CD14-positive monocyte (primary cell): Measurements from ENCODE around the gene TRABD. TPM values are rescaled to one million over a fixed set of nuclear protein-coding genes. Genes with fewer than 3 reads are reported as not detected.
A peak's percentile ranks its signal among the peaks of the same experiment; 100 is the strongest.
"Not testable (repeated sequence)": the region's sequence is repeated elsewhere in the genome, so short reads cannot be mapped to it uniquely, and the experiment has no call there.

Source experiments
- DNase-seq, 3 donors: peaks; one replicate each; pipeline ENCODE4 v3.0.0-alpha.2; 2011 to 2022
- H2AFZ ChIP-seq: 2 replicates; pipeline ENCODE4 v1.6.0; 2012; ENCODE audit warnings: mild to moderate bottlenecking, low read depth, low read length, inconsistent platforms; ENCODE audit not compliant: insufficient read depth, poor library complexity, severe bottlenecking
- H3K27ac ChIP-seq, 2 donors: 1 replicate in 1 of 2; 2 replicates in 1 of 2; pipeline ENCODE4 v1.5.1; 2012 to 2013; ENCODE audit warnings: low read length in 2 of 2, control low read depth in 1 of 2, inconsistent platforms in 1 of 2, low read depth in 1 of 2, mild to moderate bottlenecking in 1 of 2
- H3K27me3 ChIP-seq, 2 donors: one replicate each; pipeline versions ENCODE4 v1.6.0 to v1.6.1; 2011 to 2013; ENCODE audit warnings: low read length in 2 of 2; ENCODE audit not compliant: control insufficient read depth in 2 of 2, insufficient read depth in 2 of 2
- H3K36me3 ChIP-seq, 2 donors: replicated peaks in 1 of 2; 1 replicate in 1 of 2; 2 replicates in 1 of 2; pipeline versions ENCODE4 v1.5.1 to v1.6.1; 2012 to 2013; ENCODE audit warnings: low read length in 2 of 2, control low read depth in 1 of 2, inconsistent platforms in 1 of 2, mild to moderate bottlenecking in 1 of 2; ENCODE audit not compliant: insufficient read depth in 2 of 2, control insufficient read depth in 1 of 2
- H3K4me1 ChIP-seq, 2 donors: 1 replicate in 1 of 2; 2 replicates in 1 of 2; pipeline versions ENCODE4 v1.5.1 to v1.6.1; 2012 to 2013; ENCODE audit warnings: low read length in 2 of 2, control low read depth in 1 of 2, inconsistent platforms in 1 of 2, mild to moderate bottlenecking in 1 of 2, moderate library complexity in 1 of 2; ENCODE audit not compliant: insufficient read depth in 2 of 2, control insufficient read depth in 1 of 2
- H3K4me2 ChIP-seq: replicated peaks from 2 replicates; pipeline ENCODE3; 2012; ENCODE audit warnings: low read length, moderate library complexity, mild to moderate bottlenecking; ENCODE audit not compliant: poor library complexity, severe bottlenecking; ENCODE audit errors: extremely low read depth
- H3K4me3 ChIP-seq, 3 experiments: fragments of 200-600 bp in 1 of 3; sonication (generic) in 1 of 3; replicated peaks in 1 of 3; 1 replicate in 2 of 3; 2 replicates in 1 of 3; pipeline ENCODE4 v1.5.1; 2011 to 2013; ENCODE audit warnings: low read length in 3 of 3, mild to moderate bottlenecking in 3 of 3, control low read depth in 2 of 3, low read depth in 2 of 3, inconsistent platforms in 1 of 3, moderate library complexity in 1 of 3
- H3K79me2 ChIP-seq: 2 replicates; pipeline ENCODE4 v1.6.0; 2012; ENCODE audit warnings: mild to moderate bottlenecking, control low read depth, inconsistent platforms, low read length, moderate library complexity; ENCODE audit not compliant: insufficient read depth
- H3K9ac ChIP-seq: 2 replicates; pipeline ENCODE4 v1.6.0; 2017; ENCODE audit warnings: low read length, mild to moderate bottlenecking; ENCODE audit not compliant: insufficient read depth, poor library complexity, severe bottlenecking
- H3K9me3 ChIP-seq, 2 donors: replicated peaks in 1 of 2; 1 replicate in 1 of 2; 2 replicates in 1 of 2; pipeline versions ENCODE4 v1.5.1 to v1.6.1; 2012 to 2013; ENCODE audit warnings: low read length in 2 of 2, control low read depth in 1 of 2; ENCODE audit not compliant: control insufficient read depth in 1 of 2, insufficient read depth in 1 of 2
- H4K20me1 ChIP-seq: 2 replicates; pipeline ENCODE4 v1.6.0; 2012; ENCODE audit warnings: mild to moderate bottlenecking, low read length, control low read depth, moderate library complexity; ENCODE audit not compliant: insufficient read depth
- H3K27ac Mint-ChIP-seq, 7 donors: one replicate each; pipeline ENCODE4 v1.8.0; 2020; ENCODE audit warnings: mild to moderate bottlenecking in 7 of 7, mixed read lengths in 7 of 7, moderate library complexity in 6 of 7, inconsistent platforms in 2 of 7
- H3K27me3 Mint-ChIP-seq, 3 donors: one replicate each; pipeline ENCODE4 v1.8.0; 2021 to 2022; ENCODE audit warnings: low read depth in 3 of 3, mild to moderate bottlenecking in 3 of 3, mixed read lengths in 3 of 3, moderate library complexity in 3 of 3, inconsistent platforms in 1 of 3
- H3K36me3 Mint-ChIP-seq, 2 donors: one replicate each; pipeline ENCODE4 v1.8.0; 2020; ENCODE audit warnings: mixed read lengths in 2 of 2, inconsistent platforms in 1 of 2, mild to moderate bottlenecking in 1 of 2
- H3K4me1 Mint-ChIP-seq: one replicate; pipeline ENCODE4 v1.8.0; 2020; ENCODE audit warnings: mild to moderate bottlenecking, mixed read lengths
- H3K4me3 Mint-ChIP-seq, 2 donors: one replicate each; pipeline ENCODE4 v1.8.0; 2020; ENCODE audit warnings: mild to moderate bottlenecking in 2 of 2, mixed read lengths in 2 of 2, moderate library complexity in 1 of 2
- H3K9me3 Mint-ChIP-seq, 7 donors: one replicate each; pipeline ENCODE4 v1.8.0; 2020 to 2022; ENCODE audit warnings: mixed read lengths in 7 of 7, mild to moderate bottlenecking in 6 of 7, moderate library complexity in 6 of 7, inconsistent platforms in 2 of 7
- WGBS: methylation state at CpG from one replicate; pipeline ENCODE4 v1.1.5; 2013; ENCODE audit warnings: missing lambda C conversion rate; ENCODE audit not compliant: insufficient coverage; 5-methylcytosine and 5-hydroxymethylcytosine counted together
- intact Hi-C, 2 donors: fragments of 100-400 bp; cut with micrococcal nuclease; formaldehyde crosslinking; loops; one replicate each; pipeline versions ENCODE4 v1.15.0 to v1.15.1; 2023
- polyA minus RNA-seq: library from RNA; depleted of rRNA, polyadenylated mRNA; stranded (reverse); fragments of >200 nt; gene quantifications from 2 replicates; pipeline ENCODE4 v1.2.3, GENCODE V29; 2012
- polyA plus RNA-seq, 3 donors: library from polyadenylated mRNA; depleted of rRNA in 1 of 3; unstranded in 2 of 3; stranded (reverse) in 1 of 3; fragments of 300-500 nt in 2 of 3; fragments of >200 nt in 1 of 3; fragmentation: Illumina TruSeq in 2 of 3; gene quantifications; 1 replicate in 2 of 3; 2 replicates in 1 of 3; pipeline ENCODE4 v1.2.3, GENCODE V29; 2012 to 2021
- total RNA-seq, 12 experiments: library from RNA in 1 of 12; stranded (reverse) in 1 of 12; fragments of 120-200 nt in 1 of 12; gene quantifications; one replicate each; pipeline ENCODE4 v1.2.4 and lab custom pipeline; 2013 to 2026; ENCODE audit warnings: mixed read lengths in 6 of 12, inconsistent platforms in 1 of 12
- TF ChIP-seq, protein P1 (sequence below): fragments of 200-600 bp; IDR thresholded peaks from one replicate; pipeline ENCODE4 v1.8.0; 2022; ENCODE audit warnings: antibody characterized with exemption, mild to moderate bottlenecking

The TRABD gene, protein sequence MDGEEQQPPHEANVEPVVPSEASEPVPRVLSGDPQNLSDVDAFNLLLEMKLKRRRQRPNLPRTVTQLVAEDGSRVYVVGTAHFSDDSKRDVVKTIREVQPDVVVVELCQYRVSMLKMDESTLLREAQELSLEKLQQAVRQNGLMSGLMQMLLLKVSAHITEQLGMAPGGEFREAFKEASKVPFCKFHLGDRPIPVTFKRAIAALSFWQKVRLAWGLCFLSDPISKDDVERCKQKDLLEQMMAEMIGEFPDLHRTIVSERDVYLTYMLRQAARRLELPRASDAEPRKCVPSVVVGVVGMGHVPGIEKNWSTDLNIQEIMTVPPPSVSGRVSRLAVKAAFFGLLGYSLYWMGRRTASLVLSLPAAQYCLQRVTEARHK
- 45.6 TPM for total RNA-seq (2013)
- 100 to 1,000 TPM in 1 of 3 donors, 10 to 100 TPM in 2; 34.5 to 240 (median 39.3) TPM for polyA plus RNA-seq
- polyA minus RNA-seq, result 65.0 and 84.2 TPM in 2 replicates
- total RNA-seq (lab: John Stamatoyannopoulos, UW), result 14.1 to 108 (median 78.0) reads per million in 11 experiments

DNA sequence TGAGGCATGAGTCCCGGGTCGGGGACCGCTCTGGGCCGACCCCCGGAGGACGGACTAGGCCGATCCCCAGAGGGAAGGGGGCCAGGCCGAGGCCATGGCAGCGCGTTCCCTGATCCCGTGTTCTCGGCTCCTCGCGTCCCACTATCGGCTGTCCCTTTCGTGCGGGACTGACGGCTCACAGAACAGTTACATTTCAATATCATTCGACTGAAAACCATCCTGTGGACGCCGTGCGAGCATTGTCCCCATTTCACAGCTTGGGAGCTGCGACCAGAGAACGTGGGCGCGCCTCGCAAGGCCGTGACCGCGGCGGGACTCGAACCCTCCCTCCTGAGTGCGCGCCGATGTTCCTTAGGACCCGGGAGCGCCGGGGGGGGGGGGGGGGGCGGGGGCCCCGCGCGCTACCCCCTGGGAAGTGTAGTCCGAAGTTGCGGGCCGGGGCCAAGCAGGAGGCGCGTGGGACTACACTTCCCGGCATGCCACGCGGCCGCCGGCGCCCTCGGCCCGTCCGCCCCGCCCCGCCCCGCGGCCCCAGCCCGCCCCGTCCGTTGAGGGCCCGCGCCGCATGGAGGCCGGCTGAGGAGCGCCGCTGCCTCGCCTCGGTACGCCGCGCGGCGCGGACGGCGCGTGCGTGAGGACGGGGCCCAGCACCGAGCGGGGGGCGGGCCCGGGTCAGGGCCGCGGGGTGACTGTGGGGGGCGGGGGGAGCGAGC is at the start of gene TRABD:
TSS of gene TRABD (plus strand) at position 539 of the 713 bp plus-strand sequence. CDS start 7,148 bp downstream, outside the sequence.
- no peaks in the 10 kb centered on the region for H3K36me3 ChIP-seq
- Mint-ChIP-seq H3K9me3 (no peaks in the 10 kb centered on the region), H3K36me3 (peaks cover 8 to 9% of the 10 kb centered on the region in 2 donors), H3K4me1 (peaks cover 46% of the 10 kb centered on the region), H3K4me3 (peak within 1 kb of the TSS; percentile 95), H3K27me3 (peaks cover 1 to 5% (median 2%) of the 10 kb centered on the region in 3 donors), H3K27ac (peak within 1 kb of the TSS; percentile 82 to 96 (median 89))
- DNase-seq, result peak; percentile 82 to 87 (median 87)
- TF ChIP-seq, protein P1, sequence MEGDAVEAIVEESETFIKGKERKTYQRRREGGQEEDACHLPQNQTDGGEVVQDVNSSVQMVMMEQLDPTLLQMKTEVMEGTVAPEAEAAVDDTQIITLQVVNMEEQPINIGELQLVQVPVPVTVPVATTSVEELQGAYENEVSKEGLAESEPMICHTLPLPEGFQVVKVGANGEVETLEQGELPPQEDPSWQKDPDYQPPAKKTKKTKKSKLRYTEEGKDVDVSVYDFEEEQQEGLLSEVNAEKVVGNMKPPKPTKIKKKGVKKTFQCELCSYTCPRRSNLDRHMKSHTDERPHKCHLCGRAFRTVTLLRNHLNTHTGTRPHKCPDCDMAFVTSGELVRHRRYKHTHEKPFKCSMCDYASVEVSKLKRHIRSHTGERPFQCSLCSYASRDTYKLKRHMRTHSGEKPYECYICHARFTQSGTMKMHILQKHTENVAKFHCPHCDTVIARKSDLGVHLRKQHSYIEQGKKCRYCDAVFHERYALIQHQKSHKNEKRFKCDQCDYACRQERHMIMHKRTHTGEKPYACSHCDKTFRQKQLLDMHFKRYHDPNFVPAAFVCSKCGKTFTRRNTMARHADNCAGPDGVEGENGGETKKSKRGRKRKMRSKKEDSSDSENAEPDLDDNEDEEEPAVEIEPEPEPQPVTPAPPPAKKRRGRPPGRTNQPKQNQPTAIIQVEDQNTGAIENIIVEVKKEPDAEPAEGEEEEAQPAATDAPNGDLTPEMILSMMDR, result no peak
- WGBS, result under 1% methylated on average over 37 of the region's 90 CpGs
- peaks cover 43% of the 10 kb centered on the region for H3K79me2 ChIP-seq
- no peaks in the 10 kb centered on the region for H3K9me3 ChIP-seq
- intact Hi-C loops, result loop anchor here (2.0 to 5.0 kb wide), 3 partner anchors 13 to 347 kb away; partner anchors contain the start of genes SELENOO (in 2 of the 2) and TYMP (in 1 of the 2)
- H4K20me1 ChIP-seq, result no peaks in the 10 kb centered on the region
- peak within 1 kb of the TSS; percentile 83 for H2AFZ ChIP-seq
- H3K9ac ChIP-seq, result peak within 1 kb of the TSS; percentile 83
- no peaks in the 10 kb centered on the region for H3K27me3 ChIP-seq
- H3K27ac ChIP-seq, result peak within 1 kb of the TSS; percentile 31 to 85
- peak within 1 kb of the TSS; percentile 96 for H3K4me2 ChIP-seq
- H3K4me1 ChIP-seq, result peaks cover 56 to 66% of the 10 kb centered on the region in 2 donors
- H3K4me3 ChIP-seq, result peak within 1 kb of the TSS; percentile 56 to 86 (median 58)

DNA sequence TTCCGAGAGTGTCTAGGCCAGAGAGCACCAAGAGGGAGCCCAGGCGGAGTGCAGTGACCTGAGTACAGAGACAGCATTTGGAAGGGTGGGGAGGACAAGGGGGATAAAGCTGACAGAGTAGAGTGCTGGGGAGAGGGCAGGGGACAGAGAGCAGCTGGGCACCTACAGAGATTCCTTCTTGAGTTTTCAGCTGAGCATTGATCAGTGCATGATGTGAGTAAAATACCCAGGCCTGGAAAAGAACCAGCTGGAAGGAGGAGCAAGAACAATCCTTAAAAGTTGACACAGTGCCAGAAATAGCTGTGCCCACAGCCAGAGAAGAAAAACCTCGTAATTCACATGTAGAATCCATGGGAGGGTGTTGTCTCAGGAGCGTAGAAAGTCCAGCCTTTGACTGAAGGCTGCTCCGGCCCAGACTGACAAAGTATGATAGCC is 49.1 kb upstream of the TRABD start:
- Histone ChIP-seq H3K4me1 (peaks cover 0 to 3% of the 10 kb centered on the region in 2 donors), H4K20me1 (no peaks in the 10 kb centered on the region), H3K4me2 (no peak overlapping the region), H3K4me3 (no peak overlapping the region), H3K27ac (no peak overlapping the region), H3K9ac (no peak overlapping the region), H3K79me2 (no peaks in the 10 kb centered on the region), H3K27me3 (no peaks in the 10 kb centered on the region), H3K36me3 (no peaks in the 10 kb centered on the region), H2AFZ (no peak overlapping the region), H3K9me3 (peaks cover 0 to 3% of the 10 kb centered on the region in 2 donors)
- Mint-ChIP-seq H3K4me1 (peaks cover 5% of the 10 kb centered on the region), H3K4me3 (no peak overlapping the region), H3K9me3 (peaks cover 0 to 5% (median 4%) of the 10 kb centered on the region in 7 donors), H3K27ac (no peak overlapping the region), H3K27me3 (peaks cover 0 to 2% (median 1%) of the 10 kb centered on the region in 3 donors), H3K36me3 (no peaks in the 10 kb centered on the region)
- TF ChIP-seq, protein P1, result no peak
- WGBS, result 81% methylated on average over 4 of the region's 5 CpGs
- DNase-seq, result no peak
- intact Hi-C loops, result no loop called here

DNA sequence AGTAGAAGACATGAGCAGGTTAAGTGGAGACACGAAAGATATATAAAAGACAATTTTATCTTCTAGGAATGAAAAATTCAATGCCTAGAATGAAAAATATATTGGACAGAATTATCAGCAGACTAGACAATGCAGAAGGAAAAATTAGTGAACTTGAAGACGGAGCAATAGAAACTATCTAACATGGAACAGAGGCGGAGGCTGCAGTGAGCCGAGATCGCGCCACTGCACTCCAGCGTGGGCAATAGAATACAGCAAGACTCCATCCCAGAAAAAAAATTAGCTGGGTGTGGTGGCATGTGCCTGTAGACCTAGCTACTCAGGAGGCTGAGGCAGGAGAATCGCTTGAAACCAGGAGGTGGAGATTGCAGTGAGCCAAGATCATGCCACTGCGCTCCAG is 48.4 kb upstream of the TRABD start:
- H3K27me3 Mint-ChIP-seq, H4K20me1 ChIP-seq, H3K9me3 ChIP-seq, H3K27me3 ChIP-seq, H3K36me3 Mint-ChIP-seq, H3K4me2 ChIP-seq, H3K4me3 ChIP-seq, H3K4me1 Mint-ChIP-seq, H3K27ac ChIP-seq, H3K4me1 ChIP-seq, H3K9ac ChIP-seq, H3K9me3 Mint-ChIP-seq, DNase-seq, H3K36me3 ChIP-seq, H3K4me3 Mint-ChIP-seq, H3K79me2 ChIP-seq, intact Hi-C loops, H3K27ac Mint-ChIP-seq, H2AFZ ChIP-seq: not testable (repeated sequence)
- 98% methylated on average over 5 of the region's 9 CpGs for WGBS
